ENCODE data around the gene TM9SF2.

The TM9SF2 gene

GRCh38 chr13:99536023-99536422 lies 34.8 kb downstream of the TM9SF2 start:
- Histone ChIP-seq H3K9me3 (ENCODE audit: low read depth, low read length) (no peaks in the 10 kb centered on the region), H3K9ac (ENCODE audit: insufficient read length) (no peak overlapping the region), H3K4me3 (no peak overlapping the region), H3K27ac (no peak overlapping the region), H3K36me3 (ENCODE audit: insufficient read depth, low read length) (peaks cover 26% of the 10 kb centered on the region)
- TF ChIP-seq POLR2AphosphoS5 (IDR thresholded peaks at IDR 0.05; ENCODE audit: borderline replicate concordance, low read depth, low read length) (no peak), FOXP2 (optimal IDR thresholded peaks at IDR 0.05; ENCODE audit: control extremely low read depth, extremely low read length, insufficient read depth) (no peak), EZH2 (IDR thresholded peaks at IDR 0.05) (no peak)
- no peak for DNase-seq (ENCODE audit: low read depth, low spot score)

GRCh38 chr13:99540530-99540929 lies 39.3 kb downstream of the TM9SF2 start:
- no peak overlapping the region for H3K4me3 ChIP-seq
- TF ChIP-seq FOXP2 (optimal IDR thresholded peaks at IDR 0.05; ENCODE audit: control extremely low read depth, extremely low read length, insufficient read depth) = no peak
- no peak for TF ChIP-seq EZH2 (IDR thresholded peaks at IDR 0.05)
- TF ChIP-seq POLR2AphosphoS5 (IDR thresholded peaks at IDR 0.05; ENCODE audit: borderline replicate concordance, low read depth, low read length) = no peak
- H3K9me3 ChIP-seq (ENCODE audit: low read depth, low read length) = no peaks in the 10 kb centered on the region
- no peak for DNase-seq (ENCODE audit: low read depth, low spot score)
- H3K9ac ChIP-seq (ENCODE audit: insufficient read length) = no peak overlapping the region
- no peak overlapping the region for H3K27ac ChIP-seq
- H3K36me3 ChIP-seq (ENCODE audit: insufficient read depth, low read length) = peaks cover 53% of the 10 kb centered on the region

GRCh38 chr13:99542788-99543406 lies 41.6 kb downstream of the TM9SF2 start:
- TF ChIP-seq EZH2 (IDR thresholded peaks at IDR 0.05) (no peak), POLR2AphosphoS5 (IDR thresholded peaks at IDR 0.05; ENCODE audit: borderline replicate concordance, low read depth, low read length) (no peak), FOXP2 (optimal IDR thresholded peaks at IDR 0.05; ENCODE audit: control extremely low read depth, extremely low read length, insufficient read depth) (no peak)
- H3K27ac ChIP-seq = no peak overlapping the region
- no peak for DNase-seq (ENCODE audit: low read depth, low spot score)
- H3K9me3 ChIP-seq (ENCODE audit: low read depth, low read length) = no peaks in the 10 kb centered on the region
- peaks cover 54% of the 10 kb centered on the region for H3K36me3 ChIP-seq (ENCODE audit: insufficient read depth, low read length)
- no peak overlapping the region for H3K9ac ChIP-seq (ENCODE audit: insufficient read length)
- H3K4me3 ChIP-seq = no peak overlapping the region

GRCh38 chr13:99545361-99545760 lies 44.1 kb downstream of the TM9SF2 start:
- Histone ChIP-seq H3K27ac (no peak overlapping the region), H3K4me3 (no peak overlapping the region), H3K36me3 (ENCODE audit: insufficient read depth, low read length) (peaks cover 64% of the 10 kb centered on the region), H3K9ac (ENCODE audit: insufficient read length) (no peak overlapping the region), H3K9me3 (ENCODE audit: low read depth, low read length) (no peaks in the 10 kb centered on the region)
- no peak for DNase-seq (ENCODE audit: low read depth, low spot score)
- no peak for TF ChIP-seq FOXP2 (optimal IDR thresholded peaks at IDR 0.05; ENCODE audit: control extremely low read depth, extremely low read length, insufficient read depth)

GRCh38 chr13:99545979-99546378 lies 44.7 kb downstream of the TM9SF2 start:
- DNase-seq (ENCODE audit: low read depth, low spot score) = no peak

GRCh38 chr13:99546878-99547277 lies 45.6 kb downstream of the TM9SF2 start:
- H3K36me3 ChIP-seq (ENCODE audit: insufficient read depth, low read length) = peaks cover 65% of the 10 kb centered on the region

More at GRCh38 chr13:99545979-99546378, 44.7 kb downstream of the TM9SF2 start:
- Histone ChIP-seq H3K9ac (ENCODE audit: insufficient read length) (no peak overlapping the region), H3K9me3 (ENCODE audit: low read depth, low read length) (no peaks in the 10 kb centered on the region), H3K36me3 (ENCODE audit: insufficient read depth, low read length) (peaks cover 63% of the 10 kb centered on the region), H3K27ac (no peak overlapping the region), H3K4me3 (no peak overlapping the region)
- TF ChIP-seq EZH2 (IDR thresholded peaks at IDR 0.05) = no peak
- TF ChIP-seq FOXP2 (optimal IDR thresholded peaks at IDR 0.05; ENCODE audit: control extremely low read depth, extremely low read length, insufficient read depth) = no peak
- TF ChIP-seq POLR2AphosphoS5 (IDR thresholded peaks at IDR 0.05; ENCODE audit: borderline replicate concordance, low read depth, low read length) = no peak

GRCh38 chr13:99548448-99548847 lies 47.2 kb downstream of the TM9SF2 start:
- no peak overlapping the region for H3K4me3 ChIP-seq
- H3K27ac ChIP-seq = no peak overlapping the region
- peaks cover 71% of the 10 kb centered on the region for H3K36me3 ChIP-seq (ENCODE audit: insufficient read depth, low read length)
- no peak overlapping the region for H3K9ac ChIP-seq (ENCODE audit: insufficient read length)
- no peak for DNase-seq (ENCODE audit: low read depth, low spot score)
- H3K9me3 ChIP-seq (ENCODE audit: low read depth, low read length) = no peaks in the 10 kb centered on the region
- TF ChIP-seq EZH2 (IDR thresholded peaks at IDR 0.05) = no peak
- no peak for TF ChIP-seq POLR2AphosphoS5 (IDR thresholded peaks at IDR 0.05; ENCODE audit: borderline replicate concordance, low read depth, low read length)
- TF ChIP-seq FOXP2 (optimal IDR thresholded peaks at IDR 0.05; ENCODE audit: control extremely low read depth, extremely low read length, insufficient read depth) = no peak

More at GRCh38 chr13:99546878-99547277, 45.6 kb downstream of the TM9SF2 start:
- Histone ChIP-seq H3K9me3 (ENCODE audit: low read depth, low read length) (no peaks in the 10 kb centered on the region), H3K27ac (no peak overlapping the region), H3K9ac (ENCODE audit: insufficient read length) (no peak overlapping the region), H3K4me3 (no peak overlapping the region)
- TF ChIP-seq FOXP2 (optimal IDR thresholded peaks at IDR 0.05; ENCODE audit: control extremely low read depth, extremely low read length, insufficient read depth) (no peak), POLR2AphosphoS5 (IDR thresholded peaks at IDR 0.05; ENCODE audit: borderline replicate concordance, low read depth, low read length) (no peak), EZH2 (IDR thresholded peaks at IDR 0.05) (no peak)
- DNase-seq (ENCODE audit: low read depth, low spot score) = no peak

- TF ChIP-seq POLR2AphosphoS5 (IDR thresholded peaks at IDR 0.05; ENCODE audit: borderline replicate concordance, low read depth, low read length) = no peak
- TF ChIP-seq EZH2 (IDR thresholded peaks at IDR 0.05) = no peak
- no peak for TF ChIP-seq FOXP2 (optimal IDR thresholded peaks at IDR 0.05; ENCODE audit: control extremely low read depth, extremely low read length, insufficient read depth)
- Histone ChIP-seq H3K9me3 (ENCODE audit: low read depth, low read length) (no peaks in the 10 kb centered on the region), H3K36me3 (ENCODE audit: insufficient read depth, low read length) (peaks cover 81% of the 10 kb centered on the region), H3K4me3 (no peak overlapping the region), H3K27ac (no peak overlapping the region), H3K9ac (ENCODE audit: insufficient read length) (no peak overlapping the region)
- DNase-seq (ENCODE audit: low read depth, low spot score) = no peak
Measured at GRCh38 chr13:99553033-99553432, 51.8 kb downstream of the TM9SF2 start.

- no peak overlapping the region for H3K9ac ChIP-seq (ENCODE audit: insufficient read length)
- H3K9me3 ChIP-seq (ENCODE audit: low read depth, low read length) = no peaks in the 10 kb centered on the region
- DNase-seq (ENCODE audit: low read depth, low spot score) = no peak
- TF ChIP-seq POLR2AphosphoS5 (IDR thresholded peaks at IDR 0.05; ENCODE audit: borderline replicate concordance, low read depth, low read length) (no peak), EZH2 (IDR thresholded peaks at IDR 0.05) (no peak), FOXP2 (optimal IDR thresholded peaks at IDR 0.05; ENCODE audit: control extremely low read depth, extremely low read length, insufficient read depth) (no peak)
- H3K36me3 ChIP-seq (ENCODE audit: insufficient read depth, low read length) = peaks cover 62% of the 10 kb centered on the region
- no peak overlapping the region for H3K27ac ChIP-seq
- H3K4me3 ChIP-seq = no peak overlapping the region
Measured at GRCh38 chr13:99555149-99555548, 53.9 kb downstream of the TM9SF2 start.
